ENCODE results near the gene TSEN34.
A peak's percentile ranks its signal among the peaks of the same experiment; 100 is the strongest.

- peak; percentile 0; the same call in 1 of the 2 replicates for TF ChIP-seq POLR2AphosphoS5 (IDR thresholded peaks at IDR 0.05; ENCODE audit: low read depth, low read length)
- TF ChIP-seq CTCF (IDR thresholded peaks at IDR 0.05), result no peak
- TF ChIP-seq REST (IDR thresholded peaks at IDR 0.05; ENCODE audit: insufficient read depth in 1 of 2, low read depth in 2 of 2, low read length in 1 of 2), result no peak
- no peak for TF ChIP-seq TCF7L2 (IDR thresholded peaks at IDR 0.05; ENCODE audit: low read depth, low read length)
Measured at GRCh38 chr19:54172471-54173358, 18.4 kb upstream of the TSEN34 start, which contains the start of gene TMC4.
